Central memory CD4-positive, alpha-beta T cell (primary cell): ENCODE results near the gene MYADML2.
"Not testable (repeated sequence)": the region's sequence is repeated elsewhere in the genome, so short reads cannot be mapped to it uniquely, and the experiment has no call there.

Experiments used
- DNase-seq: peaks from one replicate; pipeline ENCODE4 v3.0.0; 2022

The MYADML2 gene

GRCh38 chr17:81923302-81924260 lies 23.5 kb downstream of the MYADML2 start:
- DNase-seq = no peak

GRCh38 chr17:81922566-81923301 lies 24.3 kb downstream of the MYADML2 start:
- no peak for DNase-seq

- no peak for DNase-seq
These were observed 25.0 kb downstream of the MYADML2 start for GRCh38 chr17:81921996-81922565.

- DNase-seq = no peak
These were observed 25.5 kb downstream of the MYADML2 start for GRCh38 chr17:81921537-81921862.

- no peak for DNase-seq
These were observed 26.2 kb downstream of the MYADML2 start for GRCh38 chr17:81920612-81921536.

GRCh38 chr17:81918832-81919545 lies 28.0 kb downstream of the MYADML2 start:
- no peak for DNase-seq

GRCh38 chr17:81918333-81918669 lies 28.7 kb downstream of the MYADML2 start:
- DNase-seq = not testable (repeated sequence)

- peak; percentile 78 for DNase-seq
These were observed 29.3 kb downstream of the MYADML2 start, which contains the start of gene SIRT7 for GRCh38 chr17:81917565-81918332. SIRT7 (minus strand) TSS chr17:81918176; CDS start chr17:81918131, 45 bp downstream.

GRCh38 chr17:81916234-81917001 lies 30.6 kb downstream of the MYADML2 start:
- no peak for DNase-seq

GRCh38 chr17:81915331-81915730 lies 31.7 kb downstream of the MYADML2 start:
- DNase-seq = no peak

GRCh38 chr17:81914103-81914850 lies 32.8 kb downstream of the MYADML2 start:
- no peak for DNase-seq

GRCh38 chr17:81913394-81914102 lies 33.5 kb downstream of the MYADML2 start:
- no peak for DNase-seq

- no peak for DNase-seq
These were observed 34.4 kb downstream of the MYADML2 start for GRCh38 chr17:81912441-81913309.

- no peak for DNase-seq
These were observed 35.1 kb downstream of the MYADML2 start for GRCh38 chr17:81911969-81912368.

GRCh38 chr17:81911277-81911961 lies 35.6 kb downstream of the MYADML2 start, which contains the start of gene PCYT2:
PCYT2 (minus strand) TSS chr17:81911399; CDS start chr17:81911355, 44 bp downstream.
- DNase-seq = peak; percentile 91

- no peak for DNase-seq
These were observed 36.2 kb downstream of the MYADML2 start for GRCh38 chr17:81910840-81911276.
